ENCODE measurements around the gene ARMCX4. TPM values are rescaled to one million over a fixed set of nuclear protein-coding genes. Genes with fewer than 3 reads are reported as not detected.
"Not testable (repeated sequence)": the region's sequence is repeated elsewhere in the genome, so short reads cannot be mapped to it uniquely, and the experiment has no call there.

ARMCX4 gene
- 10 to 100 TPM in 11 of 12 donors, not detected in 1; 30.1 to 65.9 (median 45.8) TPM for polyA plus RNA-seq (ENCODE audit: insufficient read length in 12 of 12)
- long read RNA-seq, donor 1, transcript ARMCX4-209 (2 exons, 346 nt) = major isoform, 7 of 7 reads
- long read RNA-seq, donor 1, partial matches to known transcripts = 0 of 7 reads
- long read RNA-seq, donor 1, other reads (novel, unspliced or antisense) = 0 of 7 reads
- long read RNA-seq, donor 2, partial matches to known transcripts = 0 of 20 reads
- long read RNA-seq, donor 2, other reads (novel, unspliced or antisense) = 16 of 20 reads
- long read RNA-seq, donor 3, partial matches to known transcripts = 0 of 4 reads
- long read RNA-seq, donor 3, other reads (novel, unspliced or antisense) = 0 of 4 reads
- long read RNA-seq, donor 4 = 0 reads
- long read RNA-seq, donor 5, partial matches to known transcripts = 53 of 58 reads
- long read RNA-seq, donor 5, other reads (novel, unspliced or antisense) = 0 of 58 reads
- long read RNA-seq, donor 6, partial matches to known transcripts = 6 of 7 reads
- long read RNA-seq, donor 6, other reads (novel, unspliced or antisense) = 0 of 7 reads
- long read RNA-seq, donor 7, full-length matches to known transcripts = 5 of 5 reads
- long read RNA-seq, donor 7, partial matches to known transcripts = 0 of 5 reads
- long read RNA-seq, donor 7, other reads (novel, unspliced or antisense) = 0 of 5 reads
- long read RNA-seq, donor 8, partial matches to known transcripts = 9 of 12 reads
- long read RNA-seq, donor 8, other reads (novel, unspliced or antisense) = 0 of 12 reads
- long read RNA-seq, donor 9, partial matches to known transcripts = 0 of 1 reads
- long read RNA-seq, donor 9, other reads (novel, unspliced or antisense) = 0 of 1 reads
- long read RNA-seq, donor 10, partial matches to known transcripts = 0 of 2 reads
- long read RNA-seq, donor 10, other reads (novel, unspliced or antisense) = 0 of 2 reads
- long read RNA-seq, donor 11, partial matches to known transcripts = 0 of 2 reads
- long read RNA-seq, donor 11, other reads (novel, unspliced or antisense) = 0 of 2 reads

DNA sequence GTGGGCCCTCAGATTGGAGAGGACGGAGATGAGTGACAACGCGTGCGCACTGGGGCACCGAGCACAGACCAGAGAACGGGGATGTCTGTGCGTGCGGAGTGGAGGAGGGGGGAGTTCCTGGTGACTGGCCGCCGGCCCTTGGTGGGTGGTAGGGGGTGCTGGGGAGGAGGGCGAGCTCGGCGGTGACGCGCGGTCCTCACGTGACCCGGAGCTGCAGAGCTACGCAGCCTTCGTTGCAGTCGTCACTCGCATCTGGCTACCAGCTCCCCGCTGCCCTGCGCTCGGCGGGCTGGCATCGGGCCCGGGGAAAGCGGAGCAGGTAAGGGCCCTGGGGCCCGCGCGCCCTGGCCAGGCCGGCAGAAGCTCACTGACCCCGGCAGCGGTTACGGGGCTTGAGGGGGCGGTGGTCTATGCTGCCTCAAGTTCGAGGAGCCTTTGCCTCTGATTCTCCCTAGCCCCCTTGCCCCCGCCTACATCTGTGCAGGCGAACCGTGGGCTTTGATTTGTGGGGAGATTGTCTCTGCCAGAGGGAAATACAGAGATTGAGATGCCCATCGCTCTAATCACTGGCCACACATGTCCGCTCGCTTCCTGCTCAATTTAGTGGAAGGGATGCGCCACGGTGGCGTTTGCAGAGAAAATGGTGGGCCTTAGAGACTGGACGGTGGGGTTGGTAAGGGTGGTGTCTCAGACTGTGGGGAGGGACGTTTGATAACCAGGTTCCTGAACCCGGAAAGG lies at the start of gene ARMCX4:
TSS of gene ARMCX4 (plus strand) at position 245 of the 738 bp plus-strand sequence. CDS start 3,134 bp downstream, outside the sequence.
- peak; percentile 59 for DNase-seq

DNA sequence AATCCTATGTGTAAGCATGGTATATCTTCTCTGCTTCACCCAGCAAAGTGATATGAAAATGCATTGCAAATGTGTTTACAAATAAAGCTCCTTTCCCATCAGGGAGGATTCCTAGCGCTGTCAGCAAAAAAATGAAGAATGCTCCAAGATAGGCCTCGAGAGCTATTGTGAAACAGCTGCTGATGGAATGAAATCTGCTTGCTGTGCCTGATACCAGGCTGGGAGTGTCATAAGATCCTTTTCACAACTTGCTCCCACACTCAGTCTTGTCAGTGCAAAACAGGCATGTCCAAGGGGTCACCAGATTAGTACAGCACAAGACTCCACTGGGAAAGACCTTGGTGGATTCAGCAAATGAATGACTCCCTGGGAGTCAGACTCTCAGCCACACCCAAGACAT lies 43.2 kb upstream of the ARMCX4 start:
- DNase-seq = no peak

DNA sequence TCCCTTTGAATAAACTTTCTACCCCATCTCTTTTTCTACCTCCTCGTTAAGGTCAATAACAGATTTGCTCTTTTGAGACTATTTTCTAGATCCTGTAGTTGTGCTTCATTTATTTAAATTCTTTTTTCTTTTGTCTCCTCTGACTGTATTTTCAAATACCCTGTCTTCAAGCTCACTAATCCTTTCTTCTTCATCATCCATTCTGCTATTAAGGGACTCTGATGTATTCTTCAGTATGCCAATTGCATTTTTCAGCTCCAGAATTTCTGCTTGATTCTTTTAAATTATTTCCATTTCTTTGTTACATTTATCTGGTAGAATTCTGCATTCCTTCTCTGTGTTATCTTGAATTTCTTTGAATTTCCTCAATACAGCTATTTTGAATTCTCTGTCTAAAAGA lies 36.0 kb upstream of the ARMCX4 start:
- no peak for DNase-seq

DNA sequence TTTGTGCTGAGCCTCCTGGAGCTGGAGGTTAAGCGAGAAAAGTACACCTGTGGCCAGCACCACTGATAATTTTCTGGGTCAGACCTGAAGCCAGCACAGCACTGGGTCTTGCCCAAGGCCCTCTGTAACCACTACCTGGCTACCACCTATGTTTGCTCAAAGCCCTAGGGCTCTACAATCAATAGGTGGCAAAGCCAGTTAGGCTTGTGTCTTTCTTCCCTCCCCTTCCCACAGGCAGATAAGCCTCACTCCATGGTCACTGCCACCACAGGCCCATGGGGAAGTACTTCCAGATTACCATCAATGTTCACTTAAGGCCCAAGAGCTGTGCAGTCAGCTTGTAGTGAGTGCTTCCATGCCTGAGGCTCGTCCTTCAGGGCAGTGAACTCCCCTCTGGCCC lies 35.2 kb upstream of the ARMCX4 start:
- DNase-seq = no peak

DNA sequence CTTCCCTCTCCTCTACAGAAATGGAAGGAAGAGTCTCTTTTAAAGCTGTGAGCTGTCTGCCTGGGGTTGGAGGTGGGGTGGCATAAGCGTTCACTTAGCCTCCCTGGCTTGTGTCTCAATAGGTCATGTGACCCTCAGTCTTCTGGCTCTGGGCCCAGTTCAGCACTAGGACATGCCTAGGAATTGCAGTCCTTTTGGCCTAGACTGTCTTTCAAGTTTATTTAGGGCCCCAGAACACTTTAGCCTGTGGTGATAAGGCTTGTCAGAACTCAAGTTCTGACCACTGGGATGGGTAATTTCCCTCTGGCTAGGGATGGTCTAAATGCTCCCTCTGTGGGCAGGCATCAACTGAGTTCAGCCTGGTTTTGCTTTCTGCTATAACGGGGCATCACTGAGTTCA lies 34.3 kb upstream of the ARMCX4 start:
- DNase-seq = peak; percentile 8

DNA sequence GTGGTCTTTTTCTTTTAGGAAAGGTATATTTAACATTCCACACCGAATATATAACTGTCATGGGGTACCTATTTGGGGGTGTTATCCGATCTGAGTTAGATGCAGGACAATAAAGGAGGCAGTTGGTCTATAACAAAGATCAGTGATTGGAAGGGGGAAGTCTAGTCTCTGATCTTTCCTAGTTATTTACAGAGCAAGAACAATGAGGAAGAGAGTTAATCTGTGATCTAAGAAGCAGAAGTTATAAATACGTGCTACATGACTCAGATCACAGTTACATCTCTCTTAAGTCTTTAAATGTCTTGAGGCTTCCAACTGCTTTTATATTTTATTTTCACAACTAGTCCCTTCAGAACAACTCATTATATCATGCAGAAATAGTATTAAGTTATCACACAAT lies 33.2 kb upstream of the ARMCX4 start:
- no peak for DNase-seq

DNA sequence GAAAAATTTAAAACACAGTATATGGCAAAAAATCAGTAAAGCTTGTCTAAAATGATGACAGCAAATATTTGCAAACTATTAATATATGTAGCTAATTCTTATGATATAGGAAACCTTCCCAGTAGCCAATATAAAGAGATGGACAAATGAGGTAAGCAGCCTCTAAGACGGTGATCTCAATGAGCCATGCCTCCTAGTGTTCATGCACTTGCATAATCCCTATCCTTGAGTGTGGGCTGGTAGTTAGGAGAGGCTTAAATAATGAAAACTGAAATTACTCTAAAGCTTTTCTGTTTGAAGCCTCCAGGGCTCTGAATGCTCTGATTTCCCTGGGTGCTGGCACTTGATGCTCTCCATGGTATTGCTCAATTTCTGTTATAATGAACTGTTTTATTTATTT lies 24.6 kb upstream of the ARMCX4 start:
- no peak for DNase-seq

DNA sequence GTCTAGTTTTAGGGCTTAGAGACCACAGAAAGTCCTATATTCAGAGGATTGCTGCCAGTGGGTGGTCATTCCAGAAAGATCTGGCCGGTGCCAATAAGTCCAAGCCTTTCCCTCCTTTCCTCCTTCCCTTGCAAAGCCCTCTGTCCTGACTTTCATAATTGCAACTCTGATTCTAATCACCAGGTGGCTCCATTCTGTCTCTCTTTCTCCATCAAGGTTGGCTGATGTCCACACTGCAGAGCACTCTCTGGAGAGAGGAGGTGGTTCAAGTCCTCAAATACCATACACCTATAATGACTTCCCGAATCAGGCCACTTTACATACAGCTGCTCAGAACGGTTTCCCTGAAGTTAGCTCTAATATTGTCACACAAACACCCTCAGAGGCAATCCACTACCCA lies 22.4 kb upstream of the ARMCX4 start:
- DNase-seq = peak; percentile 0

DNA sequence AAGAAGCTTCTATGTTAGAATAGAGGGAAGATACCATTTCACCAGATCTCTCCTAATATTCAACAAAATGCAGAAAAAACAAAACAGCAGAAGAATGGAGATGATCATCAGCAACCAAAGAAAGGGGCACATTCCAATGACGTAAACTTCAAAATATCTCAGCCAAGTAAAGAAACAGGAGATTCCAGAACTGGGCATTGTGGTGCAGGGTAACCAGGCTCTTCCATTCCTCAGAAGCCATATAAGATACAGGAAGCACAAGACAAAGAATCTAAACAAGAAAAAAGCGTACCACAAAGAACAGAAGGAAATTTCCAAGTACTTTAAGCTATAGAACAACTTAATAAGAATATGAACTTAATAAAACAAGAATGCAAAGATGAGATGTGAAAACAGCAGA lies 6.9 kb upstream of the ARMCX4 start:
- DNase-seq = no peak

DNA sequence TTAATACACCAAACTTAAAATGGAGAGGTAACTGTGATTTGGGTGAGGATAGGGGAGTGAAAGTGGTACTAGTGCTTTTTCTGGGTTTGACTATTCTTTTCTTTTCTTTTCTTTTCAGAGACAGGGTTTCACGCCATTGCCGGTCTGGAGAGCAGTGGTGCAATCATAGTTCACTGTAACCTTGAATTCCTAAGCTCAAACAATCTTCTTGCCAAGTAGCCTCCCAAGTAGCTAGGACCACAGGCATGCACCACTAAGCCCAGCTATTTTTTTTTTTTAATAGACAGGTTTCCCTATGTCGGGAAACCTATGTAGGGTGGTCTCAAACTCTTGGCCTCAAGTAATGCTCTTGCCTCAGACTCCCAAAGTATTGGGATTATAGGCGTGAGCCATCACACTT lies 3.0 kb upstream of the ARMCX4 start:
- DNase-seq = no peak

DNA sequence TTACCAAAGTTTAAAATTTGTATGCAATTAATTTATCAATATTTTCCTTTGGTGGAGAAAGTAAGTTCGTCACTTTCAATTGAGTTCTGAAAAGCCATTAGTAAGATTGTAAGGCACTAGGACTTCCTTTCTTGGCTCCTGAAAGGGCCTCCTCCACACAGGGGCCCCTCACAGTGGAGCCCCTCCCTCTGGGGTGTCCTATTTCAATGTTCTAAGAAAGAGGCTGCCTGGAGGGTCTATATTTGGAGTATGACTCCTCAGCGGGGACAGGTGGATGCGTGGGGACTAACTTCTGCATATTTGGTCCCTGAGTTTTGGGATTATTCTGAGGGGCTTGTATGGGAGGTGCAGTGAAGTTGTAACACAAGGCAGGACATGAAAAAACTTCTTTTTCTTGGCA lies 1.6 kb upstream of the ARMCX4 start:
- peak; percentile 18 for DNase-seq

DNA sequence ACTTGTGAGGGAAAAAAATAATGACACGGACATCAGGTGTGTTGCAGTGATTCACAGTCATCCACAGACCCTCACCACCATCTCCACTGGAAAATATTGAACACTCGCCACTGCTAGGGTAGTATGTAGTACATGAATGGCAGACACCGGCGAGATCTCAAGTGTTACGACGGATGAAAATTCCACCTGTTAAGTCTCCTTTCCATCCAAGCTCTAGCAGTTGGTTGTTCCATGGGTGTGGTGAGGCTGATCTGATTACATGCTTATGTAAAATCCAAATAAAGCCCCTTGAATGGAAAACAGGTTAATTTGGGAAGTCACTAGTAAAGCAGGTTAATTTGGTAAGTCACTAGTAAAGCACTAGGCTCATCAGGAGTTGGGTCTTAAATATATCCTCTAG lies 1.1 kb upstream of the ARMCX4 start:
- no peak for DNase-seq

DNA sequence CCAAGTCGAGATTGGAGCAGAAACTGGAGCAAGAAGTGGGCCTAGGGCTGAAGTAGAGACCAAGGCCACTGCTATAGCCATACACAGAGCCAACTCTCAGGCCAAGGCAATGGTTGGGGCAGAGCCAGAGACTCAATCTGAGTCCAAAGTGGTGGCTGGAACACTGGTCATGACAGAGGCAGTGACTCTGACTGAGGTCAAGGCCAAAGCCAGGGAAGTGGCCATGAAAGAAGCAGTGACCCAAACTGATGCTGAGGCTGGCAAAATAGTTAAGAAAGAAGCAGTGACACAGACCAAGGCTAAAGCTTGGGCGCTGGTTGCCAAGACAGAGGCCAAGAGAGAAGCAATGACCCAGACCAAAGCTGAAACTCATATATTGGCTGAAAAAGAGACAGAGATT lies 3.5 kb downstream of the ARMCX4 start:
- no peak for DNase-seq

DNA sequence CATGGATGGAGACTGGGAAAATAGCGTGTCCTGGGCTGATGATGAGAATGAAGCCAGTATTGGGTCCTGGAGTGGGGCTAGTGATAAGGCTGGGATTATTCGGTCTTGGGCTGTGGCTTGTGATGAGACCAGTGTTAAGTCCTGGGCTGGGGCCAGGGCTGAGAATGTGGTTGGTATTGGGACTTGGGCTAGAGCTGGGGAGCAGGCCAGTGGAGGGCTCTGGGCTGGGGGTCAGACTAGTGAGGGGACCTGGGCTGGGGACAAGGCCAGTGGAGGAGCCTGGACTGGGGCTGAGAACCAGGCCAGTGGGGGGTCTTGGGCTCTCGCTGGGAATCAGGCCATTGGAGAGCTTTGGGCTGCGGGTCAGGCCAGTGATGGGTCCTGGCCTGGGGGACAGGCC lies 6.7 kb downstream of the ARMCX4 start:
- no peak for DNase-seq

DNA sequence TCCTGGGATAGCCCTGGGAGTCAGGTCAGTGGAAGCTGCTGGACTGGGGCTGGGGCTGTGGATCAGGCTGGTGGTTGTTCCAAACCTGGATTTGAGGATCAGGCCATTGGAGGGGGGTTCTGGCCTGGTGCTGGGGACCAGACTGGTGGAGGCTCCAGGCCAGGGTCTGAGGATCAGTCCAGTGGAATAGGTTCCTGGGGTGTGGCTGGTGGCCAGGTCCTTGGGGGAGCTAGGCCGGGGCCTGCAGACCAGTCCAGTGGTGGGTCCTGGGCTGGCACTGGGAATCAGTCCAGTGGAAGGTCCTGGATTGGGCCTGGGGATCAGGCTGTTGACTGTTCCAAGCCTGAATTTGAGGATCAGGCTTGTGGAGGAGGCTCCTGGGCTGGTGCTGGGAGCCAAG lies 8.0 kb downstream of the ARMCX4 start:
- no peak for DNase-seq

DNA sequence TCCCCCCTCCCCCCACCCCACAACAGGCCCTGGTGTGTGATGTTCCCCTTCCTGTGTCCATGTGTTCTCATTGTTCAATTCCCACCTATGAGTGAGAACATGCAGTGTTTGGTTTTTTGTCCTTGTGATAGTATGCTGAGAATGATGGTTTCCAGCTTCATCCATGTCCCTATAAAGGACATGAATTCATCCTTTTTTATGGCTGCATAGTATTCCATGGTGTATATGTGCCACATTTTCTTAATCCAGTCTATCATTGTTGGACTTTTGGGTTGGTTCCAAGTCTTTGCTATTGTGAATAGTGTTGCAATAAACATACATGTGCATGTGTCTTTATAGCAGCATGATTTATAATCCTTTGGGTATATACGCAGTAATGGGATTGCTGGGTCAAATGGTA lies 17.7 kb downstream of the ARMCX4 start:
- DNase-seq = not testable (repeated sequence)

DNA sequence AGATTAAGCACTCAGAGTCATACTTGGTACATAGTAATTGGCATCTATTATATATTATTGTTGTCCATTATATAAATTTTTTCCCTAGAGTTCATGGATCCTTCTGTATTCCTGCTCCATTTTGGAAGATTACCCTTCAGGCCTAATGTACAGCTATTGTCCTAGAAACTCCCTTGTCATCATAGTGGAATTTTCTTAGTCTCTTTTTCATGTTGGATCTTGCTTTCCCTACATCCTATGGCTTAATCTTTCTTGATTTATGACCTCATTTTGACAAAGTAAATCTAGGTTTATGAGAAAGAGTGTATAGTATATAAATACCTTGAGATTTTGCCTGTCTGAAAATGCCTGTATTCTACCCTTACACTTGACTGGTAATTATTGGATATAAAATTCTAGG lies 22.1 kb downstream of the ARMCX4 start:
- DNase-seq = no peak

DNA sequence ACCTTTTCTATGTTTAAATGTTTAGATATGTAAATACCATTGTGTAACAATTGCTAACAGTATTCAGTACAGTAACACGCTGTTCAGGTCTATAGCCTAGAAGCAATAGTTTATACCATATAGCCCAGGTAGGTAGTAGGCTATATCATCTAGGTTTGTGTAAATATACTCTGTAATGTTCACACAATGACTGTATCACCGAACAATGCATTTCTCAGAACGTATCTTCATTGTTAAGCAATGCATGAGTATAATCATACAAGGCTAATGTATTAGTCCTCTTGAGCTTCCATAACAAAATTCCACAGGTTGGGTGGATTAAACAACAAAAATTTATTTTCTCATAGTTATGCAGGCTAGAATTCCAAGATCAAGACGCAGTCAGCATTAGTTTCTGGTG lies 22.7 kb downstream of the ARMCX4 start:
- DNase-seq = no peak

DNA sequence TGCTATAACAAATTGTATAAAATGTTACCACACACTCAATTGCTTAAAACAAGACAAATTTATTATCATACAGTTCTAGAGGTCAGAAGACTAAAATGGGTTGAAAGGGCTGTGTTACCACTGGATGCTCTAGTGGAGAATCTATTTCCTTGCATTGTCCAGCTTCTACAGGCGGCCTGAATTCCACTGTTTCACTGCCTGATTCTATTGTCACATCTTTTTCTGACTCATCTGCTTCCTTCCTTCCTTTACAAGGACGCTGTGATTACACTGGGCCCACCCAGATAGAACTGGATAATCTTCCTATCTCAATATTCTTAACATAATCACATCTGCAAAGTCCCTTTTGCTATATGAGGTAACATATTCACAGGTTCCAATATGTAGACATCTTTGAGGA lies 45.7 kb downstream of the ARMCX4 start:
- no peak for DNase-seq
